Sigmoid colon (tissue), 4 donors: ENCODE results near the gene RPS28.

Source experiments
- CTCF ChIP-seq, 4 experiments: fragments of 450-650 bp in 3 of 4; fragments of 200-600 bp in 1 of 4; IDR thresholded peaks; one replicate each; pipeline ENCODE4 v1.5.1; 2016 to 2019; ENCODE audit warnings: antibody characterized with exemption in 4 of 4, mild to moderate bottlenecking in 3 of 4, moderate library complexity in 2 of 4
- EP300 ChIP-seq, 4 donors: sonication (generic); formaldehyde crosslinking; IDR thresholded peaks; one replicate each; pipeline ENCODE4 v1.6.1; 2017; ENCODE audit warnings: antibody characterized with exemption in 4 of 4
- POLR2A ChIP-seq, 2 donors: fragments of 450-650 bp; IDR thresholded peaks; one replicate each; pipeline ENCODE4 v1.6.1; 2016; ENCODE audit warnings: antibody characterized with exemption in 2 of 2, mild to moderate bottlenecking in 2 of 2, moderate library complexity in 2 of 2

DNA sequence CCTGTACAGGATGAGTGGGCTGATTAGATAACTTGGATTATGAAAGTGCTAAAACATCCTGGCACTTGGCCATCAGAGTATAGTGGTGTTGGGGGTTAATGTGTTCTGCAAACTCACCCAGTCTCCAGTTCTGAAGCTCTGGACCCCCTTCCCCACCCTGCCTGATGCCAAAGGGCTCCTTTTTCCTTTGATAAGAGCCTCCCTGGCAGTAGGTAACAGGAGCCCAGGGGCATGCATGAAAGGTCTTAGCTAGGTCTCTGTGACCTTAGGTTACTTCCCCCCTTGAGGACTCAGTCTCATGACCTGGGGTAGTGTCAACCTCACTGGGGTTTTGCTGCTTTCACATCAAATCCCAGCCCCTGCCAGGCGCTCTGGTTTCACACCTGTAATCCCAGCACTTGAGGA, 2.5 kb downstream of the RPS28 start:
- no peak for TF ChIP-seq CTCF (IDR thresholded peaks at IDR 0.05)
- TF ChIP-seq EP300 (IDR thresholded peaks at IDR 0.05), result no peak
- TF ChIP-seq POLR2A (IDR thresholded peaks at IDR 0.05), result no peak
